Gastrocnemius medialis (tissue), 4 donors: Measurements from ENCODE around the gene PPFIBP2.

Source experiments
- POLR2A ChIP-seq, 2 donors: fragments of 450-650 bp; IDR thresholded peaks; one replicate each; pipeline ENCODE4 v1.6.1; 2017; ENCODE audit warnings: antibody characterized with exemption in 2 of 2, mild to moderate bottlenecking in 2 of 2, moderate library complexity in 2 of 2
- TF ChIP-seq, protein P1 (sequence below), 5 experiments: fragments of 450-650 bp in 3 of 5; fragments of 200-600 bp in 2 of 5; sonication (generic) in 2 of 5; IDR thresholded peaks in 4 of 5; conservative IDR thresholded peaks in 1 of 5; 1 replicate in 4 of 5; 2 replicates in 1 of 5; pipeline ENCODE4 v1.5.1; 2016 to 2019; ENCODE audit warnings: antibody characterized with exemption in 5 of 5, mild to moderate bottlenecking in 3 of 5, moderate library complexity in 3 of 5

- TF ChIP-seq, protein P1, sequence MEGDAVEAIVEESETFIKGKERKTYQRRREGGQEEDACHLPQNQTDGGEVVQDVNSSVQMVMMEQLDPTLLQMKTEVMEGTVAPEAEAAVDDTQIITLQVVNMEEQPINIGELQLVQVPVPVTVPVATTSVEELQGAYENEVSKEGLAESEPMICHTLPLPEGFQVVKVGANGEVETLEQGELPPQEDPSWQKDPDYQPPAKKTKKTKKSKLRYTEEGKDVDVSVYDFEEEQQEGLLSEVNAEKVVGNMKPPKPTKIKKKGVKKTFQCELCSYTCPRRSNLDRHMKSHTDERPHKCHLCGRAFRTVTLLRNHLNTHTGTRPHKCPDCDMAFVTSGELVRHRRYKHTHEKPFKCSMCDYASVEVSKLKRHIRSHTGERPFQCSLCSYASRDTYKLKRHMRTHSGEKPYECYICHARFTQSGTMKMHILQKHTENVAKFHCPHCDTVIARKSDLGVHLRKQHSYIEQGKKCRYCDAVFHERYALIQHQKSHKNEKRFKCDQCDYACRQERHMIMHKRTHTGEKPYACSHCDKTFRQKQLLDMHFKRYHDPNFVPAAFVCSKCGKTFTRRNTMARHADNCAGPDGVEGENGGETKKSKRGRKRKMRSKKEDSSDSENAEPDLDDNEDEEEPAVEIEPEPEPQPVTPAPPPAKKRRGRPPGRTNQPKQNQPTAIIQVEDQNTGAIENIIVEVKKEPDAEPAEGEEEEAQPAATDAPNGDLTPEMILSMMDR (IDR thresholded peaks at IDR 0.05 in 4 of 5, conservative IDR thresholded peaks at IDR 0.05 in 1 of 5): no peak
- TF ChIP-seq POLR2A (IDR thresholded peaks at IDR 0.05): no peak
These were observed 46.1 kb upstream of the PPFIBP2 start for GRCh38 chr11:7467652-7468051.
